A673 (cell line): ENCODE results near the gene KRTAP4-8. TPM values are rescaled to one million over a fixed set of nuclear protein-coding genes. Genes with fewer than 3 reads are reported as not detected.
"Not testable (repeated sequence)": the region's sequence is repeated elsewhere in the genome, so short reads cannot be mapped to it uniquely, and the experiment has no call there.

ENCODE experiments used
- BruUV-seq: library from RNA; stranded (reverse); fragments of 400-500 nt; replicated peaks from 2 replicates; lab custom pipeline; 2021; lab: Mats Ljungman, UMichigan
- CTCF ChIA-PET: fragments of 300-600 bp; sonication (Branson Sonifier 250); formaldehyde crosslinking; loops from one replicate; lab custom pipeline; 2022; ENCODE audit warnings: antibody characterized with exemption; lab: Charles Lee
- POLR2A ChIA-PET: fragments of 300-600 bp; sonication (Branson Sonifier 250); formaldehyde crosslinking; loops from one replicate; lab custom pipeline; 2022; ENCODE audit warnings: antibody characterized with exemption; ENCODE audit not compliant: low non-redundant PET; lab: Charles Lee
- DNase-seq: peaks from one replicate; pipeline ENCODE4 v3.0.0-alpha.2; 2015; ENCODE audit warnings: low spot score
- H3K27ac ChIP-seq: fragments of 200-600 bp; sonication (generic); 2 replicates; pipeline ENCODE4 v1.5.1; 2016; ENCODE audit warnings: mixed run types, low read depth, mild to moderate bottlenecking, mixed read lengths, antibody characterized with exemption, low read length; ENCODE audit not compliant: poor library complexity, severe bottlenecking
- H3K27me3 ChIP-seq: fragments of 200-600 bp; sonication (generic); replicated peaks from 2 replicates; pipeline ENCODE4 v1.6.1; 2017; ENCODE audit warnings: mixed run types, low read depth, mild to moderate bottlenecking, mixed read lengths, antibody characterized with exemption, low read length; ENCODE audit not compliant: insufficient read depth, poor library complexity
- H3K36me3 ChIP-seq: fragments of 200-600 bp; sonication (generic); 2 replicates; pipeline ENCODE4 v1.6.1; 2016; ENCODE audit warnings: mixed run types, mild to moderate bottlenecking, mixed read lengths, antibody characterized with exemption, low read length; ENCODE audit not compliant: insufficient read depth, poor library complexity, severe bottlenecking
- H3K4me1 ChIP-seq: fragments of 200-600 bp; sonication (generic); 2 replicates; pipeline ENCODE4 v1.6.1; 2017; ENCODE audit warnings: mixed run types, mild to moderate bottlenecking, mixed read lengths, antibody characterized with exemption, low read length; ENCODE audit not compliant: insufficient read depth, poor library complexity, severe bottlenecking
- H3K4me3 ChIP-seq: fragments of 200-600 bp; sonication (generic); 2 replicates; pipeline ENCODE4 v1.5.1; 2016; ENCODE audit warnings: low read depth, mixed run types, mild to moderate bottlenecking, mixed read lengths, low read length; ENCODE audit not compliant: poor library complexity, severe bottlenecking
- H3K9me3 ChIP-seq: fragments of 200-600 bp; sonication (generic); 2 replicates; pipeline ENCODE4 v1.6.1; 2016; ENCODE audit warnings: mixed run types, low read depth, mild to moderate bottlenecking, mixed read lengths, antibody characterized with exemption, low read length; ENCODE audit not compliant: poor library complexity, severe bottlenecking
- EZH2 ChIP-seq: fragments of 200-600 bp; sonication (generic); IDR thresholded peaks from 2 replicates; pipeline ENCODE4 v1.6.1; 2017; ENCODE audit warnings: borderline replicate concordance, low read depth, mild to moderate bottlenecking, mixed read lengths, antibody characterized with exemption, low read length; ENCODE audit not compliant: poor library complexity, severe bottlenecking
- intact Hi-C: fragments of 100-400 bp; cut with micrococcal nuclease; formaldehyde crosslinking; loops from one replicate; pipeline ENCODE4 v1.10.0; 2022; ENCODE audit not compliant: unreplicated experiment
- total RNA-seq: library from RNA; stranded (reverse); gene quantifications from 2 replicates; pipeline ENCODE4 v1.2.3, GENCODE V29; 2021
- TF ChIP-seq, protein P1 (sequence below): fragments of 300-800, 200-600 bp; sonication (generic); conservative IDR thresholded peaks from 2 replicates; pipeline ENCODE4 v1.5.1; 2017; ENCODE audit warnings: low read depth, mild to moderate bottlenecking, antibody characterized with exemption, low read length, moderate library complexity, mixed read lengths

The KRTAP4-8 gene
- total RNA-seq, 1 experiment from 2014 or later = not detected

DNA sequence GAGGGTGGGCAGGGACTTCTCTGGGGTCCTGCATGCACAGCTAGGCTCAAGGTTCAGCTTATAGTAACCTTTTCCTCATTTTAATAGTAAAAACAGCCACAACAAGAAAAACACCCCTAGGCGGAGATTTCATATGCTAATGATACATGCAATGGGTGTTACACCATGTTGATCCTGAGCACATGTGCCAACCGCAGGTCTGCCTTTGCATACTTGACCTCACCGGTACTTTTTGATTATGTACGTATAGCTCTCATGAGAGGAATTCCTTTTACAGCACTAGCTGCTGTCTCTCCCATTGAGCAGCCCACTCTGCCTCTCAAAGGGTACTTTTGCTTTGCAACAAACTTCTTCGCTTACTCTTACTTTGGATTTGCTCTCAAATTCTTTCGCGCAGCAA, 1.9 kb downstream of the KRTAP4-8 start:
- POLR2A ChIA-PET = no interaction called here
- TF ChIP-seq, protein P1, sequence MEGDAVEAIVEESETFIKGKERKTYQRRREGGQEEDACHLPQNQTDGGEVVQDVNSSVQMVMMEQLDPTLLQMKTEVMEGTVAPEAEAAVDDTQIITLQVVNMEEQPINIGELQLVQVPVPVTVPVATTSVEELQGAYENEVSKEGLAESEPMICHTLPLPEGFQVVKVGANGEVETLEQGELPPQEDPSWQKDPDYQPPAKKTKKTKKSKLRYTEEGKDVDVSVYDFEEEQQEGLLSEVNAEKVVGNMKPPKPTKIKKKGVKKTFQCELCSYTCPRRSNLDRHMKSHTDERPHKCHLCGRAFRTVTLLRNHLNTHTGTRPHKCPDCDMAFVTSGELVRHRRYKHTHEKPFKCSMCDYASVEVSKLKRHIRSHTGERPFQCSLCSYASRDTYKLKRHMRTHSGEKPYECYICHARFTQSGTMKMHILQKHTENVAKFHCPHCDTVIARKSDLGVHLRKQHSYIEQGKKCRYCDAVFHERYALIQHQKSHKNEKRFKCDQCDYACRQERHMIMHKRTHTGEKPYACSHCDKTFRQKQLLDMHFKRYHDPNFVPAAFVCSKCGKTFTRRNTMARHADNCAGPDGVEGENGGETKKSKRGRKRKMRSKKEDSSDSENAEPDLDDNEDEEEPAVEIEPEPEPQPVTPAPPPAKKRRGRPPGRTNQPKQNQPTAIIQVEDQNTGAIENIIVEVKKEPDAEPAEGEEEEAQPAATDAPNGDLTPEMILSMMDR = no peak
- no peak for TF ChIP-seq EZH2
- CTCF ChIA-PET = no interaction called here

DNA sequence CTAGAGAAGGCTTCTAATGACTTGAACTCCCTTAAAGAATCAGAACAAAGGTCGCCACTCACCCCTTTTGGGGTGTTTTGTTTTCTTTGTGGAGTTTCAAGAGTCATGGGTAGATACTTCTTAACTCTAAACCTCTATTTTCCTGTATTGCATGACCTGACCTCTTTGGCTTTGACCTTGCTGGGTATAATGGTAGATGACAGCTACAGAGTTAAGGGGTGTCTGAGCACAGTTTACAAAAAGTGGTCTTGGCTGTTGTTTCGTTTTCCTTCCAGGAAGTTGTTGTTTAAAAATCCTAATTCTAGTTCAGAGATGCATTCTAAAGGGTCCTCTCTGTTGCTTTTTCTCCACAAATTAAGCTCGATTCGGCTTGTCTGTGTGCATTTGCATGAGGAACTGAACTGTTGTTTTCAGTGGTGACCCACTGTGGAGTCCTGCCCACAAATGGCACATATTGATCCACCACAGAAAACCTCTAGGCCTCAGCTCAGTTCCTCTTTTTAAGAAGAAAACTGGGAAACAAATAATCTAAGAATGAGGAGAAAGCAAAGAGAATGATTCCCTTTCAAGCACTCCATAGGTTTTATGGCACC, 9.1 kb downstream of the KRTAP4-8 start:
- CTCF ChIA-PET, H3K27me3 ChIP-seq, intact Hi-C loops, H3K27ac ChIP-seq, H3K36me3 ChIP-seq, POLR2A ChIA-PET, H3K4me3 ChIP-seq, H3K9me3 ChIP-seq, BruUV-seq, H3K4me1 ChIP-seq, DNase-seq: not testable (repeated sequence)

More for the DNA sequence above, 1.9 kb downstream of the KRTAP4-8 start:
- H3K36me3 ChIP-seq = no peaks in the 10 kb centered on the region
- no peak overlapping the region for H3K27ac ChIP-seq
- intact Hi-C loops = no loop called here
- H3K27me3 ChIP-seq = no peaks in the 10 kb centered on the region
- H3K4me1 ChIP-seq = no peaks in the 10 kb centered on the region
- no peak overlapping the region for H3K4me3 ChIP-seq
- no peak for DNase-seq
- BruUV-seq = no TSS peak
- no peaks in the 10 kb centered on the region for H3K9me3 ChIP-seq

DNA sequence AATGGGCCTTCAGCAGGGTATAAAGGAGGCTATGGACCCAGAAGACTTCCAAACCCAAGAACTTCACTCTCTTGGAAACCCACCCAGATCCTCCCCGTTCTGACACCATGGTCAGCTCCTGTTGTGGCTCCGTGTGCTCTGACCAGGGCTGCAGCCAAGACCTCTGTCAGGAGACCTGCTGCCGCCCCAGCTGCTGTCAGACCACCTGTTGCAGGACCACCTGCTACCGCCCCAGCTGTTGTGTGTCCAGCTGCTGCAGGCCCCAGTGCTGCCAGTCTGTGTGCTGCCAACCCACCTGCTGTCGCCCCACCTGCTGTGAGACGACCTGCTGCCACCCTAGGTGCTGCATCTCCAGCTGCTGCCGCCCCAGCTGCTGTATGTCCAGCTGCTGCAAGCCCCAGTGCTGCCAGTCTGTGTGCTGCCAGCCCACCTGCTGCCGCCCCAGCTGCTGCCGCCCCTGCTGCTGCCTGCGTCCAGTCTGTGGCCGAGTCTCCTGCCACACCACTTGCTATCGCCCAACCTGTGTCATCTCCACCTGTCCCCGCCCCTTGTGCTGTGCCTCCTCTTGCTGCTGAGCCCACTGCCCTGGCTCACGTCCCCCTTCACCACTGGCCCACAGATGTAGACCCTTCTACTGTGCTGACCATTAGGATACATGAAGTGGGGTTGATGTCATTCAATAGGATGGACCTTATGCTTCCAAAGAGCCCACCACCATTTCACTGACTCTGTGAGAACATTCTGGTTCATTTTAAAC, 13.7 kb downstream of the KRTAP4-8 start, which contains the start of gene KRTAP4-7:
KRTAP4-7 (plus strand) TSS at position 51 of the 757 bp plus-strand sequence; CDS start at position 108, 57 bp downstream.
- H3K4me3 ChIP-seq, H3K27ac ChIP-seq, H3K27me3 ChIP-seq, H3K4me1 ChIP-seq, POLR2A ChIA-PET, H3K9me3 ChIP-seq, H3K36me3 ChIP-seq, intact Hi-C loops, DNase-seq, BruUV-seq, CTCF ChIA-PET: not testable (repeated sequence)

DNA sequence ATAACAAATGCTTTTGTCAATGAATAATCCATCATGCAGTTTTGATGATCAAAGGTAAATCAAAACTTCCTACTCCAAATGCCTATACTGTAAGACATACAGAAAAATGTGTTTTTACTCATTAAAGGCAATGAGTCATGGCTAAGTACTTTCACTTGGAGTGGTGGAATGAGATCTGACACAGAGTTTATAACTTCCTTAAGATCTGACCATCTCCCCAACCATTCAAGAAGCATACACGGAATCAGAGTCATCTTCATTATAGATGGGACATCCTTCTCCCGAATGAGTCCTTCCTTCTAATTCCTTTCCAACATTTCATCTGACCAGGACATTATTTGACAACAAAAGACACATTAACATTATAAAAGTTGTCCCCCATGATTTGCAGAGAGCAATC, 14.5 kb downstream of the KRTAP4-8 start:
- H3K27ac ChIP-seq, BruUV-seq, H3K9me3 ChIP-seq, H3K27me3 ChIP-seq, POLR2A ChIA-PET, H3K36me3 ChIP-seq, H3K4me3 ChIP-seq, CTCF ChIA-PET, intact Hi-C loops, H3K4me1 ChIP-seq: not testable (repeated sequence)
- DNase-seq = peak; percentile 14
